ENCODE data around the gene PTPN14. TPM values are rescaled to one million over a fixed set of nuclear protein-coding genes. Genes with fewer than 3 reads are reported as not detected.

Gene PTPN14
- total RNA-seq, 1 experiment from 2014 or later: 76.4 TPM

DNA sequence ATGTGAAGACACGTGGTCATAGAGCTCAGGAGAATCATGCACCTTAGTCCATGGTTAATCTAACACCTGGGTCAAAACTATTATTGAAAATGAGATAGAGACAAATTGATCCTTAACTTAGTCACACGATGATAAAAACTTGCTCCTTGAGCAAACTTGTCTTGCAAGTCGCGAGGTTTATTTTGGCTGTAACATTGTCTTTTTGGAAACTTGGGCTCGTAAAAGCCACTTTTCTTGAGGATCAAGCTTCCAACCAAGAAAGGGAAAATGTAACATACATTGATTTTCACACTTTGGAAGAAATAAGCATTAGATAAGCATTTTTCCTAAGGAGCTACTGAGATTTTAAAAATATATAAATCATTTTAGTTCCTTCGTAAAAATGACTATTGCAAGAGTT lies 31.7 kb upstream of the PTPN14 start:
- Histone ChIP-seq H3K23ac (ENCODE audit: insufficient read length, low read depth, low read length) (no peak overlapping the region), H3K56ac (ENCODE audit: insufficient read length, low read depth, low read length) (no peak overlapping the region), H3K79me1 (ENCODE audit: insufficient read depth, low read depth, low read length, poor library complexity, severe bottlenecking) (no peaks in the 10 kb centered on the region), H3K9ac (ENCODE audit: extremely low read depth, insufficient read length, low read length) (no peak overlapping the region), H2BK5ac (ENCODE audit: insufficient read length, low read length) (no peak overlapping the region), H2AK5ac (ENCODE audit: insufficient read length, low read length) (no peak overlapping the region), H3K18ac (ENCODE audit: insufficient read length, low read depth, low read length) (no peak overlapping the region), H3K14ac (ENCODE audit: insufficient read depth, low read length) (no peak overlapping the region), H2BK12ac (ENCODE audit: insufficient read length, low read depth, low read length) (no peak overlapping the region), H3K4ac (ENCODE audit: low read depth, low read length) (no peak overlapping the region), H3K27me3 (ENCODE audit: insufficient read depth, low read length) (no peaks in the 10 kb centered on the region), H2BK15ac (ENCODE audit: low read depth, low read length) (no peak overlapping the region), H3K23me2 (ENCODE audit: insufficient read length, low read depth, low read length, poor library complexity, severe bottlenecking) (no peaks in the 10 kb centered on the region), H3T11ph (ENCODE audit: low read length) (no peak overlapping the region), H2BK20ac (ENCODE audit: low read depth, low read length, poor library complexity, severe bottlenecking) (no peak overlapping the region), H3K4me1 (ENCODE audit: insufficient read depth, low read length) (peaks cover 6% of the 10 kb centered on the region), H4K20me1 (ENCODE audit: control insufficient read depth, insufficient read depth, insufficient read length) (no peaks in the 10 kb centered on the region), H3K9me3 (ENCODE audit: control insufficient read depth, low read depth, low read length) (no peaks in the 10 kb centered on the region), H4K8ac (replicated peaks; ENCODE audit: insufficient read length, low read depth, low read length) (no peak overlapping the region), H4K5ac (ENCODE audit: insufficient read length, low read depth, low read length) (no peak overlapping the region), H4K91ac (ENCODE audit: insufficient read length, low read depth, low read length) (no peak overlapping the region), H3K4me2 (ENCODE audit: insufficient read depth, insufficient read length, low read length) (no peak overlapping the region), H3K27ac (ENCODE audit: insufficient read length, low read depth, low read length) (no peak overlapping the region), H2BK120ac (ENCODE audit: low read depth, low read length, poor library complexity, severe bottlenecking) (no peak overlapping the region), H2AFZ (ENCODE audit: low read length) (no peak overlapping the region), H3K79me2 (ENCODE audit: insufficient read depth, low read length) (no peaks in the 10 kb centered on the region)
- Mint-ChIP-seq H3K27me3 (ENCODE audit: low read depth) (no peaks in the 10 kb centered on the region), H3K36me3 (ENCODE audit: insufficient read depth in 1 of 3, low read depth in 3 of 3) (peaks cover 0 to under 1% (median 0%) of the 10 kb centered on the region in 3 experiments; a peak in 1 of 7 replicates), H3K4me3 (no peak overlapping the region), H3K9me3 (peaks cover 1% of the 10 kb centered on the region in 2 experiments; a peak in 4 of 5 replicates), H3K27ac (no peak overlapping the region), H3K4me1 (peaks cover 10 to 14% of the 10 kb centered on the region in 2 experiments)
- no peak for DNase-seq
- TF ChIP-seq, protein P1, sequence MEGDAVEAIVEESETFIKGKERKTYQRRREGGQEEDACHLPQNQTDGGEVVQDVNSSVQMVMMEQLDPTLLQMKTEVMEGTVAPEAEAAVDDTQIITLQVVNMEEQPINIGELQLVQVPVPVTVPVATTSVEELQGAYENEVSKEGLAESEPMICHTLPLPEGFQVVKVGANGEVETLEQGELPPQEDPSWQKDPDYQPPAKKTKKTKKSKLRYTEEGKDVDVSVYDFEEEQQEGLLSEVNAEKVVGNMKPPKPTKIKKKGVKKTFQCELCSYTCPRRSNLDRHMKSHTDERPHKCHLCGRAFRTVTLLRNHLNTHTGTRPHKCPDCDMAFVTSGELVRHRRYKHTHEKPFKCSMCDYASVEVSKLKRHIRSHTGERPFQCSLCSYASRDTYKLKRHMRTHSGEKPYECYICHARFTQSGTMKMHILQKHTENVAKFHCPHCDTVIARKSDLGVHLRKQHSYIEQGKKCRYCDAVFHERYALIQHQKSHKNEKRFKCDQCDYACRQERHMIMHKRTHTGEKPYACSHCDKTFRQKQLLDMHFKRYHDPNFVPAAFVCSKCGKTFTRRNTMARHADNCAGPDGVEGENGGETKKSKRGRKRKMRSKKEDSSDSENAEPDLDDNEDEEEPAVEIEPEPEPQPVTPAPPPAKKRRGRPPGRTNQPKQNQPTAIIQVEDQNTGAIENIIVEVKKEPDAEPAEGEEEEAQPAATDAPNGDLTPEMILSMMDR (conservative IDR thresholded peaks at IDR 0.05): no peak
- no CpG with 5 or more reads among the region's 6 CpGs for WGBS (ENCODE audit: extremely low coverage, insufficient read length, low lambda C conversion rate)
